GM19455 (cell line): ENCODE data around the gene GSDMA.

ENCODE experiments used
- ATAC-seq: cut with Tn5 transposase; IDR thresholded peaks from one replicate; pipeline ENCODE4 v1.9.1; 2021; ENCODE audit not compliant: unreplicated experiment

The GSDMA gene

GRCh38 chr17:40018211-40019121 lies 55.7 kb downstream of the GSDMA start:
- ATAC-seq = no peak

- ATAC-seq = no peak
Measured at GRCh38 chr17:40019140-40019991, 56.6 kb downstream of the GSDMA start.

- no peak for ATAC-seq
Measured at GRCh38 chr17:40020146-40020545, 57.3 kb downstream of the GSDMA start.

GRCh38 chr17:40021451-40021971 lies 58.7 kb downstream of the GSDMA start:
- no peak for ATAC-seq

- no peak for ATAC-seq
Measured at GRCh38 chr17:40022497-40022896, 59.7 kb downstream of the GSDMA start.

GRCh38 chr17:40022961-40023541 lies 60.2 kb downstream of the GSDMA start:
- ATAC-seq = no peak

- ATAC-seq = no peak
Measured at GRCh38 chr17:40023590-40024292, 60.9 kb downstream of the GSDMA start.

- no peak for ATAC-seq
Measured at GRCh38 chr17:40024901-40025300, 62.1 kb downstream of the GSDMA start.

- ATAC-seq = no peak
Measured at GRCh38 chr17:40025559-40025958, 62.8 kb downstream of the GSDMA start.

GRCh38 chr17:40025991-40026815 lies 63.4 kb downstream of the GSDMA start:
- no peak for ATAC-seq

GRCh38 chr17:40026816-40027613 lies 64.2 kb downstream of the GSDMA start:
- ATAC-seq = no peak
